ENCODE data around the gene ISOC2.
A peak's percentile ranks its signal among the peaks of the same experiment; 100 is the strongest.
"Not testable (repeated sequence)": the region's sequence is repeated elsewhere in the genome, so short reads cannot be mapped to it uniquely, and the experiment has no call there.

The ISOC2 gene

DNA sequence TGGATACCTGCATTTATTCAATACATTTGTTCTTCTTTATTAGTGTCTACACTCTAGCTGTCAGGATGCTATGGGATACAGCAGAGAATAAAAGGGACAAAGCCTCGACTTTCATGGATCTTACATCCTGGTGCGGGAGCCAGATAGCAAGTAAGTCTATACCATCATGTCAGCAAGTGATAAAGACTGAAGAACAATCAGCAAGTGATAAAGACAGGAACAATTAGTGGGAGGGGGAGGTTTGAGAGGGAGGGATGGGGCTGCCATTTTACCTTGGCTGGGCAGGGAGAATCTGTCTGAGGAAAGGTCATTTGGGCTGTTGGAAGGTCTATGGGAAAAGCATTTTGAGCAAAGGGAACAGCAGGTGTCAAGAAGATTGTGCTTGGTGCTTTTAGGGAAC lies 51.3 kb downstream of the ISOC2 start:
- ChIA-PET CTCF (interaction anchor here (1.4 to 2.1 kb wide), 2 partner anchors 8 to 20 kb away, joined by 4 to 7 read pairs; no protein-coding TSS in a partner anchor), POLR2A (no interaction called here)
- no peak for DNase-seq (ENCODE audit: extremely low spot score)
- TF ChIP-seq CTCF (IDR thresholded peaks at IDR 0.05; ENCODE audit: control extremely low read depth, extremely low read depth, low read depth, missing control alignments) = no peak

DNA sequence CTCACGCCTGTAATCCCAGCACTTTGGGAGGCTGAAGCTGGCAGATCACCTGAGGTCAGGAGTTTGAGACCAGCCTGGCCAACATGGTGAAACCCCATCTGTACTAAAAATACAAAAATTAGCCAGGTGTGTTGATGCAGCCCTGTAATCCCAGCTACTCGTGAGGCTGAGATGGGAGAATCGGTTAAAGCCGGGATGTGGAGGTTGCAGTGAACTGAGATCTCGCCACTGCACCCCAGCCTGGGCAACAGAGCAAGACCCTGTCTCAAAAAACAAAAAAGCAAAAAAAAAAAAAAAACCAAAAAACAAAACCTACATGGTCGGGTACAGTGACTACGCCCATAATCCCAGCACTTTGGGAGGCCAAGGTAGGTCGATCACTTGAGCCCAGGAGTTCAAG lies 52.3 kb downstream of the ISOC2 start:
- POLR2A ChIA-PET; DNase-seq (ENCODE audit: extremely low spot score): not testable (repeated sequence)
- CTCF ChIA-PET = interaction anchor here (1.0 to 2.1 kb wide), 4 partner anchors 9 to 270 kb away, joined by 3 to 7 read pairs (median 4); no protein-coding TSS in a partner anchor

DNA sequence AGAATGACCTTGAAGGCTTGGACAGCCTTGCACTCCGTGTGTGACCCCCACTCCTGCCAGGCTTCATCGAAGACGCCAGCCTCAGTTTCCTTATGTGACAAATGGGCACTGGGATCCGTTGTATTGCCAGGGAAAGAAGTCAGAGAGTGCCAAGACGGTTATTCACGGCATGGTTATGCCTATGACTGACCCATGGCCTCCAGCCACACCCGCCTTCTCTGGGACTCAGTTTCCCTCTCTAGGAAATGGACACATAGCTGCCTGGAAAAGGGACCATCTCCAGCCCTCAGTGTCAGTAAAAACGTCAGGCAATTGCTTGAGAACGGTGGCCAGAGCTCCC lies 52.9 kb downstream of the ISOC2 start:
- no peak for DNase-seq (ENCODE audit: extremely low spot score)
- TF ChIP-seq CTCF (IDR thresholded peaks at IDR 0.05; ENCODE audit: control extremely low read depth, extremely low read depth, low read depth, missing control alignments) = no peak
- ChIA-PET POLR2A (no interaction called here), CTCF (interaction anchor here (0.7 to 2.1 kb wide), 5 partner anchors 9 to 269 kb away, joined by 3 to 7 read pairs (median 3); no protein-coding TSS in a partner anchor)

- POLR2A ChIA-PET = interaction anchor here (0.5 to 1.8 kb wide), 22 partner anchors 9 to 945 kb away, joined by 3 to 29 read pairs (median 5); partner anchors contain the start of genes CCDC106, CDC42EP5, ISOC2 and KMT5C
- no peak for TF ChIP-seq CTCF (IDR thresholded peaks at IDR 0.05; ENCODE audit: control extremely low read depth, extremely low read depth, low read depth, missing control alignments)
- peak; percentile 98 for DNase-seq (ENCODE audit: extremely low spot score)
- CTCF ChIA-PET = interaction anchor here (0.7 to 2.1 kb wide), 6 partner anchors 10 to 269 kb away, joined by 3 to 7 read pairs (median 3); partner anchors contain the start of gene TMEM238
These were observed 53.5 kb downstream of the ISOC2 start for GRCh38 chr19:55407800-55408532.

DNA sequence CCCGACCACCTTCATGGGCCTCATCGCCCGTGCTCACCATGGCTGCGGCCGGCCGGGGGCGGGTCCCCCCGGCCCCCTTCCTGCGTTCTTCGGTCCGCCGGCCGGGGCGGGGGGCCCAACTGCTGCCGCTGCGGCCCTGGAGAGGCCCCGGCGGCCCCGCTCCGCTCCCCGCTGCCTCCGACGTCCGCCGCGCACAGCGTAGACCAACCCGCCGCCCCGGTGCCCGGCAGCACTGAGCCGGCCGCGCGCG lies 54.0 kb downstream of the ISOC2 start, which contains the start of gene UBE2S:
TSS of gene UBE2S (minus strand) at position 239 of the 250 bp plus-strand sequence. CDS start at position 40, 199 bp downstream.
- ChIA-PET POLR2A (interaction anchor here (0.6 to 1.8 kb wide), 23 partner anchors 9 to 944 kb away, joined by 3 to 29 read pairs (median 5); partner anchors contain the start of genes CCDC106, CDC42EP5, ISOC2 and KMT5C), CTCF (interaction anchor here (1.0 to 1.6 kb wide), 2 partner anchors 24 to 60 kb away, joined by 3 read pairs; partner anchors contain the start of gene TMEM238)

DNA sequence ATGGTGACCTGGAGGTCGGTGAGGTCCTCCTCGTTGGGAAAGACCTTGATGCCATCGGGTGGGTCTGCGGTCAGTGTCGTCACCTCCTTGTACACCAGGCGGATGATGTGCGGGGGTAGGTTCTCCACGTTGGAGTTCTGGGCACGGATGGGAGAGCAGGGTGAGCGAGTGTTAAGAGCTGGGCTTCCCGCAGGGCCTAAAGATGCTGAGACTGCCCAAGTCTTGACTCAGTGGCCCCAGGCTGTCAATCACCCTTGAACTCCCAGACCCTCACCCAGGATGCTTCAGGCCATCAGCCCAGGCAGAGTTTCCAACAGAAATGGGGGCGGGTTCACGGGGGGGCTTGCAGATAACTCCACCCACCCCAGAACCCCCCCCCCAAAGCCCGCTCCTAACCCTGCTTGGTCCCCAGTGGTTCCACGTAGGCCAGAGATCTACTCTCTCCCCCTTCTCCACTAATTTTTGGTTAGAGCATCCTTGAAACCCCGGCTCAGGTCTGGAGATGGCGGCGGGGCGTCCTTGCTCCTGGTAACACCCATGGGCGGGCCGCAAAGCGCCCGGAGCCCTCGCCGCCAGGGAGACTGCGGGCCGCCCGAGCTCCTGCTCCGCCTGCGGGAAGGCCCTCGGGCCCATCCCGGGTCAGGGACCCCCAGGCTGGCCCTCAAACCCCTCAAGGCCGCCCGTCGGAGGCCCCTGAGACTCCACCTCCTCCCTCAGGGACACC lies 54.5 kb downstream of the ISOC2 start:
- POLR2A ChIA-PET = interaction anchor here (0.6 to 2.2 kb wide), 21 partner anchors 8 to 938 kb away, joined by 3 to 29 read pairs (median 5); partner anchors contain the start of genes CCDC106, CDC42EP5, ISOC2 and KMT5C
- DNase-seq (ENCODE audit: extremely low spot score) = peak; percentile 47
- no peak for TF ChIP-seq CTCF (IDR thresholded peaks at IDR 0.05; ENCODE audit: control extremely low read depth, extremely low read depth, low read depth, missing control alignments)
- CTCF ChIA-PET = interaction anchor here (1.0 to 1.6 kb wide), 2 partner anchors 24 to 61 kb away, joined by 3 read pairs; partner anchors contain the start of gene TMEM238

More for the DNA sequence above, 54.0 kb downstream of the ISOC2 start, which contains the start of gene UBE2S:
- DNase-seq (ENCODE audit: extremely low spot score) = not testable (repeated sequence)

GRCh38 chr19:55406091-55406825 lies 55.2 kb downstream of the ISOC2 start:
- ChIA-PET POLR2A (interaction anchor here (0.6 to 2.4 kb wide), 14 partner anchors 12 to 286 kb away, joined by 3 to 29 read pairs (median 5); partner anchors contain the start of genes ISOC2, KMT5C, RPL28 and TMEM238), CTCF (interaction anchor here (1.1 to 2.2 kb wide), 4 partner anchors 23 to 246 kb away, joined by 3 to 8 read pairs (median 3); partner anchors contain the start of gene TMEM238)
- no peak for TF ChIP-seq CTCF (IDR thresholded peaks at IDR 0.05; ENCODE audit: control extremely low read depth, extremely low read depth, low read depth, missing control alignments)
- no peak for DNase-seq (ENCODE audit: extremely low spot score)
